SU-DHL-6 (cell line): ENCODE results near the gene PIGL.

Experiments used
- EZH2phosphoT487 ChIP-seq: fragments of 200-600 bp; sonication (generic), shearing (Covaris generic); conservative IDR thresholded peaks from 2 replicates; pipeline ENCODE4 v1.6.1; 2018; ENCODE audit warnings: mild to moderate bottlenecking, antibody characterized with exemption, low read length, moderate library complexity, mixed read lengths
- TF ChIP-seq, protein P1 (sequence below): fragments of 200-600 bp; sonication (generic); IDR thresholded peaks from one replicate; pipeline ENCODE4 v1.5.1; 2017; ENCODE audit warnings: antibody characterized with exemption, mild to moderate bottlenecking, low read length, moderate library complexity; ENCODE audit not compliant: insufficient read depth, poor library complexity, severe bottlenecking

DNA sequence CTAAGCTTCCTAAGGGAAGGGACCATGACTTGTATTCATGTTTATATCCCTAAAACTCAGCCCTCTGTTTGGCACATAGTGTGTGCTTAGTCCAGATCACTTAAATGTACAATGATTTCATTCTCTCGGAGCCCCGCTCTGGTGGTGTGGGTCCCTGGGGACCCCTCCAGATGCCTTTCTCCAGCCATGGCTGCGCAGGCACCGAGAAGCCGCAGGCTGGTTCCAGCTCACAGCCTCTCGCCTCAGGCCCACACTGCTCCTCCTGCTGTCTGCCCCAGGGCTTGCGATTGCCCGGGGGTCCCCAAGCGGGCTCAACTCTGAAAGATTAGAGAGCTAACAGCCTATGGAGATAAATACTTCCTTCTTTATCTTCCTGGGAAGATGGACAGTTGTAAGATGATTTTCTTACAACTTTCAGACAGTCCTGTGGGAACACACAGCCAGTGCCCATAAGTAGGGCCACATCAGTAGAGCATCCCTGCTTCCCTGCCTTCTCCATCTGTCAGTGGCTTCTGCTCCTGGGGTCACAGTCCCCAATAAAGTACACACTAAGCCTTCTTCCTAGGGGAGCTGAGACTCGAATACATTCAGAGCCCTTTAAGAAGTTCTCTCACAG is 70.0 kb downstream of the PIGL start:
- TF ChIP-seq EZH2phosphoT487: no peak
- TF ChIP-seq, protein P1, sequence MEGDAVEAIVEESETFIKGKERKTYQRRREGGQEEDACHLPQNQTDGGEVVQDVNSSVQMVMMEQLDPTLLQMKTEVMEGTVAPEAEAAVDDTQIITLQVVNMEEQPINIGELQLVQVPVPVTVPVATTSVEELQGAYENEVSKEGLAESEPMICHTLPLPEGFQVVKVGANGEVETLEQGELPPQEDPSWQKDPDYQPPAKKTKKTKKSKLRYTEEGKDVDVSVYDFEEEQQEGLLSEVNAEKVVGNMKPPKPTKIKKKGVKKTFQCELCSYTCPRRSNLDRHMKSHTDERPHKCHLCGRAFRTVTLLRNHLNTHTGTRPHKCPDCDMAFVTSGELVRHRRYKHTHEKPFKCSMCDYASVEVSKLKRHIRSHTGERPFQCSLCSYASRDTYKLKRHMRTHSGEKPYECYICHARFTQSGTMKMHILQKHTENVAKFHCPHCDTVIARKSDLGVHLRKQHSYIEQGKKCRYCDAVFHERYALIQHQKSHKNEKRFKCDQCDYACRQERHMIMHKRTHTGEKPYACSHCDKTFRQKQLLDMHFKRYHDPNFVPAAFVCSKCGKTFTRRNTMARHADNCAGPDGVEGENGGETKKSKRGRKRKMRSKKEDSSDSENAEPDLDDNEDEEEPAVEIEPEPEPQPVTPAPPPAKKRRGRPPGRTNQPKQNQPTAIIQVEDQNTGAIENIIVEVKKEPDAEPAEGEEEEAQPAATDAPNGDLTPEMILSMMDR: peak; percentile 43
